H1 (cell line): Measurements from ENCODE around the gene NEURL1. TPM values are rescaled to one million over a fixed set of nuclear protein-coding genes. Genes with fewer than 3 reads are reported as not detected.

ENCODE experiments used
- CTCF ChIA-PET: fragments of 300-600 bp; sonication (Branson Sonifier 250); formaldehyde crosslinking; loops from one replicate; lab custom pipeline; 2021; ENCODE audit not compliant: partially characterized antibody; lab: Charles Lee
- POLR2A ChIA-PET: fragments of 300-600 bp; sonication (Branson Sonifier 250); formaldehyde crosslinking; loops from one replicate; lab custom pipeline; 2021; ENCODE audit warnings: inconsistent platforms; ENCODE audit not compliant: partially characterized antibody; lab: Charles Lee
- DNase-seq, 2 experiments: peaks; one replicate each; pipeline versions ENCODE4 v3.0.0 to v3.0.0-alpha.2; 2010 to 2022; ENCODE audit warnings: low spot score in 2 of 2, low read depth in 1 of 2, mixed read lengths in 1 of 2
- FAIRE-seq: peaks from 2 replicates; lab custom pipeline; 2011; peaks lifted over from hg19 to GRCh38; lab: Jason Lieb, UNC
- H2AFZ ChIP-seq: 2 replicates; pipeline ENCODE4 v1.8.1; 2012; ENCODE audit warnings: low read length, inconsistent platforms
- H2AK5ac ChIP-seq: 2 replicates; pipeline ENCODE4 v1.6.1; 2013; ENCODE audit warnings: low read depth, low read length
- H2BK120ac ChIP-seq: replicated peaks from 2 replicates; pipeline ENCODE3; 2013; ENCODE audit warnings: low read depth, low read length, inconsistent platforms
- H2BK12ac ChIP-seq: 2 replicates; pipeline ENCODE4 v1.6.1; 2013; ENCODE audit warnings: low read depth, low read length
- H2BK15ac ChIP-seq: 2 replicates; pipeline ENCODE4 v1.6.1; 2013; ENCODE audit warnings: low read length
- H2BK20ac ChIP-seq: 2 replicates; pipeline ENCODE4 v1.6.1; 2013; ENCODE audit warnings: low read length
- H2BK5ac ChIP-seq: 2 replicates; pipeline ENCODE4 v1.6.1; 2013; ENCODE audit warnings: low read depth, low read length
- H3K14ac ChIP-seq: 2 replicates; pipeline ENCODE4 v1.6.1; 2013; ENCODE audit warnings: inconsistent platforms; ENCODE audit not compliant: insufficient read length
- H3K18ac ChIP-seq: 2 replicates; pipeline ENCODE4 v1.6.1; 2013; ENCODE audit warnings: low read length; ENCODE audit errors: extremely low read depth
- H3K23ac ChIP-seq: 2 replicates; pipeline ENCODE4 v1.6.1; 2013; ENCODE audit warnings: inconsistent platforms; ENCODE audit not compliant: insufficient read length
- H3K23me2 ChIP-seq: 2 replicates; pipeline ENCODE4 v1.6.1; 2013; ENCODE audit warnings: low read depth, low read length
- H3K27ac ChIP-seq: 2 replicates; pipeline ENCODE4 v1.6.1; 2011; ENCODE audit warnings: low read depth, low read length, inconsistent platforms
- H3K27me3 ChIP-seq, 4 experiments: replicated peaks in 1 of 4; 1 replicate in 1 of 4; 2 replicates in 3 of 4; pipeline versions ENCODE4 v1.6.1 to v1.8.1; 2011 to 2013; ENCODE audit warnings: low read length in 3 of 4, mild to moderate bottlenecking in 3 of 4, inconsistent platforms in 2 of 4, mixed read lengths in 2 of 4, moderate library complexity in 1 of 4; ENCODE audit not compliant: control insufficient read depth in 3 of 4, insufficient read depth in 3 of 4; ENCODE audit errors: extremely low read depth in 1 of 4
- H3K36me3 ChIP-seq, 4 experiments: 2 replicates each; pipeline versions ENCODE4 v1.6.1 to v1.8.1; 2011 to 2013; ENCODE audit warnings: mild to moderate bottlenecking in 4 of 4, low read length in 3 of 4, moderate library complexity in 2 of 4, control low read depth in 1 of 4, inconsistent platforms in 1 of 4; ENCODE audit not compliant: insufficient read depth in 4 of 4, control insufficient read depth in 2 of 4
- H3K4ac ChIP-seq: replicated peaks from 2 replicates; pipeline ENCODE3; 2013; ENCODE audit warnings: low read length, low read depth, mixed read lengths, inconsistent platforms; ENCODE audit not compliant: insufficient read length
- H3K4me1 ChIP-seq, 4 experiments: replicated peaks in 1 of 4; 1 replicate in 1 of 4; 2 replicates in 3 of 4; pipeline versions ENCODE4 v1.6.1 to v1.8.1; 2011 to 2013; ENCODE audit warnings: low read length in 3 of 4, inconsistent platforms in 2 of 4, mixed read lengths in 1 of 4; ENCODE audit not compliant: insufficient read depth in 4 of 4, control insufficient read depth in 3 of 4
- H3K4me2 ChIP-seq, 2 experiments: 2 replicates each; pipeline versions ENCODE4 v1.6.1 to v1.8.1; 2011 to 2013; ENCODE audit warnings: low read depth in 2 of 2, low read length in 2 of 2, control low read depth in 1 of 2, inconsistent platforms in 1 of 2, mild to moderate bottlenecking in 1 of 2; ENCODE audit not compliant: insufficient read depth in 1 of 2
- H3K4me3 ChIP-seq, 4 experiments: fragments of 200-600, 300-600 bp in 1 of 4; sonication (generic), shearing (Covaris generic), sonication (Bioruptor Twin) in 1 of 4; 2 replicates each; pipeline versions ENCODE4 v1.5.1 to v1.8.1; 2011 to 2016; ENCODE audit warnings: low read length in 4 of 4, low read depth in 3 of 4, control low read depth in 2 of 4, inconsistent platforms in 2 of 4, mild to moderate bottlenecking in 2 of 4, mixed read lengths in 1 of 4, moderate library complexity in 1 of 4; ENCODE audit not compliant: insufficient read depth in 2 of 4; ENCODE audit errors: extremely low read depth in 1 of 4
- H3K56ac ChIP-seq: replicated peaks from 2 replicates; pipeline ENCODE3; 2013; ENCODE audit warnings: low read depth, mild to moderate bottlenecking, mixed read lengths, low read length, inconsistent platforms; ENCODE audit not compliant: insufficient read length
- H3K79me1 ChIP-seq: 2 replicates; pipeline ENCODE4 v1.6.1; 2013; ENCODE audit warnings: low read depth, low read length, control low read depth
- H3K79me2 ChIP-seq, 2 experiments: 2 replicates each; pipeline versions ENCODE4 v1.6.1 to v1.8.1; 2012 to 2013; ENCODE audit warnings: low read length in 2 of 2, mild to moderate bottlenecking in 2 of 2, inconsistent platforms in 1 of 2; ENCODE audit not compliant: insufficient read depth in 2 of 2, control insufficient read depth in 1 of 2
- H3K9ac ChIP-seq, 4 experiments: replicated peaks in 1 of 4; 1 replicate in 1 of 4; 2 replicates in 3 of 4; pipeline versions ENCODE4 v1.6.1 to v1.8.1; 2011 to 2013; ENCODE audit warnings: low read depth in 3 of 4, low read length in 3 of 4, control low read depth in 2 of 4, mild to moderate bottlenecking in 2 of 4, moderate library complexity in 2 of 4, inconsistent platforms in 1 of 4; ENCODE audit errors: extremely low read depth in 1 of 4
- H3K9me3 ChIP-seq, 2 experiments: 2 replicates each; pipeline versions ENCODE4 v1.6.1 to v1.8.1; 2012 to 2013; ENCODE audit warnings: mild to moderate bottlenecking in 2 of 2, moderate library complexity in 2 of 2, control low read depth in 1 of 2, inconsistent platforms in 1 of 2, low read depth in 1 of 2, low read length in 1 of 2, mixed read lengths in 1 of 2; ENCODE audit not compliant: insufficient read depth in 2 of 2
- H4K20me1 ChIP-seq, 2 experiments: replicated peaks in 1 of 2; 2 replicates each; pipeline versions ENCODE3 to v1.8.1; 2011 to 2013; ENCODE audit warnings: inconsistent platforms in 2 of 2, low read length in 2 of 2, mild to moderate bottlenecking in 1 of 2; ENCODE audit not compliant: insufficient read depth in 2 of 2, control insufficient read depth in 1 of 2
- H4K5ac ChIP-seq: 2 replicates; pipeline ENCODE4 v1.6.1; 2013; ENCODE audit warnings: low read length, low read depth, mixed read lengths, inconsistent platforms; ENCODE audit not compliant: insufficient read length
- H4K8ac ChIP-seq: 2 replicates; pipeline ENCODE4 v1.8.0; 2013; ENCODE audit warnings: mild to moderate bottlenecking, moderate library complexity, low read length, inconsistent platforms; ENCODE audit not compliant: insufficient read depth; ENCODE audit errors: extremely low read depth
- H4K91ac ChIP-seq: replicated peaks from 2 replicates; pipeline ENCODE3; 2013; ENCODE audit warnings: low read length, mixed read lengths, inconsistent platforms; ENCODE audit not compliant: insufficient read length
- KDM5A ChIP-seq: fragments of 200-600 bp; IDR thresholded peaks from 2 replicates; pipeline ENCODE4 v1.7.1; 2012; ENCODE audit warnings: mild to moderate bottlenecking, low read length, inconsistent platforms, mixed read lengths
- WGBS, 2 experiments: shearing (Covaris generic) in 1 of 2; methylation state at CpG; one replicate each; pipeline versions ENCODE4 v1.1.6 to v1.1.7; 2013 to 2015; ENCODE audit warnings: low lambda C conversion rate in 2 of 2, mixed read lengths in 2 of 2, inconsistent platforms in 1 of 2, low coverage in 1 of 2, missing lambda C conversion rate in 1 of 2; ENCODE audit not compliant: insufficient replicate concordance in 2 of 2, insufficient coverage in 1 of 2, insufficient read length in 1 of 2; ENCODE audit errors: extremely low coverage in 1 of 2, missing lambda C conversion rate in 1 of 2; 5-methylcytosine and 5-hydroxymethylcytosine counted together
- polyA plus RNA-seq, 7 experiments: library from polyadenylated mRNA; depleted of rRNA in 3 of 7; stranded (reverse) in 5 of 7; unstranded in 2 of 7; fragments of >200 nt in 5 of 7; fragments of 200-250 nt in 2 of 7; gene quantifications; 1 replicate in 5 of 7; 2 replicates in 1 of 7; 4 replicates in 1 of 7; pipeline versions ENCODE4 v1.2.1 to v1.2.3, GENCODE V29; 2011 to 2013; ENCODE audit warnings: missing spikeins in 2 of 7, mixed read lengths in 2 of 7
- total RNA-seq: library from RNA; stranded (reverse); fragmentation: NEBNext Ultra II Directional; extraction: Animal tissue kit (Norgen Biotek cat#: 25700); gene quantifications from 2 replicates; pipeline ENCODE4 v1.2.1, GENCODE V29; 2021

Gene NEURL1
- total and polyA plus RNA-seq, 2 of the 8 experiments (the other 6 are each of a cell fraction or from before 2014, with no cell fraction given): 0.54 to 0.58 TPM

- Histone ChIP-seq H3K9ac (no peak overlapping the region), H3K18ac (no peak overlapping the region), H3K23ac (no peak overlapping the region), H2AK5ac (no peak overlapping the region), H3K23me2 (peaks cover 1% of the 10 kb centered on the region; the same call in 1 of the 2 replicates), H2BK20ac (no peak overlapping the region), H2BK12ac (0 out of 2 replicates have a peak overlapping the region, but pooled peaks have one; percentile 27), H4K91ac (no peak overlapping the region), H2BK120ac (no peak overlapping the region), H3K4me1 (no peaks in the 10 kb centered on the region; a peak in 1 of 7 replicates), H3K79me1 (no peaks in the 10 kb centered on the region), H3K56ac (no peak overlapping the region), H3K4me3 (no peak overlapping the region), H3K79me2 (no peaks in the 10 kb centered on the region), H3K14ac (no peak overlapping the region), H3K4ac (no peak overlapping the region), H2AFZ (no peak overlapping the region), H4K20me1 (no peaks in the 10 kb centered on the region), H3K27ac (no peak overlapping the region), H3K4me2 (no peak overlapping the region), H2BK5ac (no peak overlapping the region), H2BK15ac (no peak overlapping the region), H3K27me3 (no peaks in the 10 kb centered on the region; a peak in 1 of 7 replicates), H3K36me3 (no peaks in the 10 kb centered on the region), H4K5ac (no peak overlapping the region), H4K8ac (peak overlapping the region; percentile 47; the same call in 1 of the 2 replicates), H3K9me3 (no peaks in the 10 kb centered on the region)
- WGBS, 2 experiments: 83% methylated on average over 15 of the region's 15 CpGs; no CpG with 5 or more reads in 1 of the 2 experiments
- ChIA-PET CTCF (interaction anchor here (3.3 to 12.0 kb wide), 3 partner anchors 13 to 19 kb away, joined by 16 to 134 read pairs (median 121); no protein-coding TSS in a partner anchor), POLR2A (no interaction called here)
- DNase-seq: no peak
- no peak for FAIRE-seq
- no peak for TF ChIP-seq KDM5A
Observed at GRCh38 chr10:103578782-103579382, 85.4 kb downstream of the NEURL1 start.
